HTERT RPE-1 (cell line): ENCODE results near the gene ZEB1.
"Not testable (repeated sequence)": the region's sequence is repeated elsewhere in the genome, so short reads cannot be mapped to it uniquely, and the experiment has no call there.

Source experiments
- in situ Hi-C: fragments of 300-500 bp; cut with MboI; formaldehyde crosslinking; loops from 4 replicates; pipeline ENCODE4 v1.14.3; 2020; ENCODE audit warnings: low sequenced_read_pairs

The ZEB1 gene

GRCh38 chr10:31362023-31362641, 43.1 kb downstream of the ZEB1 start:
- in situ Hi-C loops: no loop called here

DNA sequence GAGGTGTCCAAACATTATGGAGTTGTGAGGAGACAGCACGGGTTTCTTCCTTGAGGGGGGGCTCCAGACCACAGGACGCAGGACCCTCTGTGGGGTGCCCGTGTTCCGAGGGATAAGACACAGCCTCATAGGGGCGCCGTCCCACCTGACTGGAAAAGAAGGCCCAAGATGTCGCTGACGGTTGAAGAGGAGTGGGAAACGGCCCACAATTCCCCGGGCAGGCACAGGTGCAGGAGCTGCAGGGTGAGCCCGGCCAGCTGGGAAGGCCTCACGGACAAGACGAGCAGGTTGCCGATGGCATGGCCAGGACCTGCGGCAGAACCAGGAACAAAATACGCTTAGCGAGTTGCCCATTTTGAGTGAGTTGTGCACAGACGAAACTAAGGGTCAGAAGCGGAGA, 44.7 kb downstream of the ZEB1 start:
- in situ Hi-C loops: not testable (repeated sequence)

DNA sequence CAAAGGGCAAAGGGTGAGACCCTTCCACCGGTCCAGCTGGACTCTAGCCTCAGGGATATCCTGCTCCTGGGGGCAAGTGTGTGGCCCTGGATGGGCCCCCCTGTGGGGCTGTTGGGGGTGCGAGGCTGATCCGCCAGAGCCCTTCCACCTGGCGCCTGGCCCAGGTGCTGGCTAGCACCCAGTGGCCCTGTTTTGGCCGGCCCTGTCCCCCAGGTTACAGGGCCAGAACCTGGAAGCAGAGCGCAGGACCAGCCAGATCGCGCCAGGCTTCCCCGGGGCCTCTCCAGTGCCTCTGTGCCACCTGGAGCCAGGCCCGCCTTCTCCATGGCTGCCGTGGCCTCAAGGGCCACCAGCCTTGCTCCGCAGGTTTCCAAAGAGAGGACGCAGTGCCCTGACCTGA, 45.2 kb downstream of the ZEB1 start:
- in situ Hi-C loops: not testable (repeated sequence)

DNA sequence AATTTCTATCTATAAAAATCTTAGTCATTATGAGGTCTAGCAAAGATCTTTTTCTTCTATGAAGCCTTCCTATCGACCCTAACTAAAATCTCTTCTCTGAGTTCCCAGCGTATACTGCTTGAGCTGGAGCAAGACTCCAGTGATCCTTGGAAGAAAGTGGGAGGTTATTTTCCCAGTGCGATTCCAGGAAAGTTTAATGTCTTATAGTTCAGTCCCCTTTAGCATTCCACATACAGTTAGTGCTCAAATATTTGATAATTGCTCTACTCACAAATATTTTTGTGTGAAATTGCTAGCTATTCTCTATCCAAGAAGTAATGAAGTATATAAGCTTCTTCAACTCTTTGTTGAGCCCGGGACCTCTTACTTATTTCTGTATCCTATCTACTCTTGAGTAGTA, 47.7 kb downstream of the ZEB1 start:
- in situ Hi-C loops: no loop called here

- in situ Hi-C loops: no loop called here
These were observed 49.7 kb downstream of the ZEB1 start for GRCh38 chr10:31368724-31369123.

DNA sequence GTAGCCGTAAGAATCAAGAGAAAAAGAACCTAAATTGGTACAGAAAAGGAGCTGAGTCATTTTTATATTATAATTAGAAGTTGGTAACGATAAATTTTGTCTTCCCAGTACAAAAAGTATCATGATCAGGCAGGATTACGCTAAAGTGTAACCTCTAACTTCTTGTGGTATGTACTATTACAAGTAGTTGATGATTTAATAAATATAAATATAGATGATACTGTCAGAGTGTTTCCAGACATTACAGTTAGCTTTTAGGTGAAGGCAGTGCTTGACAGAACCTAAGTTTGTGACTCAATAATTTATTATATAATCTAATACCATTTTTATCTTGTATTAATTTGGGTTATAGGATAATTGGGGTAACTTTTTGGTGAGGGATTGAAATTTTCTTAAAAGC, 53.4 kb downstream of the ZEB1 start:
- in situ Hi-C loops: no loop called here

GRCh38 chr10:31374146-31374696, 55.2 kb downstream of the ZEB1 start:
- in situ Hi-C loops: no loop called here

DNA sequence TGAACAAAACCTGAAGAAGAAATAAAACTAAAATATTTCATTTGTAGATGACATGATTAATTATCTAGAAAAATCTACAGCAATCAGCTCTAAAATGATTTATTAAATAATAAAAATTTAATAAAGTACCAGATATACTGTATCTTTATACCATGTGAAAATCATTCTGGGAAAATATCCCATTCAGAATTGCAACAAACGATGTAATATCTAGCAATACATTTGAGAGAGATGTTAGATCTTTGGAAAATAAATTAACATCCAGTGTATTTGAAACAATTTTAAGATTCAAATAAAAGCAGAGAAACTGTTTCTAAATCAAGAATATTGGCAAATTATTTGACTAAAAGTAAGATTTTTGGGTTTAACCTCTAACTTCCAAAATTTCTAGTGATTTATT, 62.2 kb downstream of the ZEB1 start:
- in situ Hi-C loops: no loop called here

DNA sequence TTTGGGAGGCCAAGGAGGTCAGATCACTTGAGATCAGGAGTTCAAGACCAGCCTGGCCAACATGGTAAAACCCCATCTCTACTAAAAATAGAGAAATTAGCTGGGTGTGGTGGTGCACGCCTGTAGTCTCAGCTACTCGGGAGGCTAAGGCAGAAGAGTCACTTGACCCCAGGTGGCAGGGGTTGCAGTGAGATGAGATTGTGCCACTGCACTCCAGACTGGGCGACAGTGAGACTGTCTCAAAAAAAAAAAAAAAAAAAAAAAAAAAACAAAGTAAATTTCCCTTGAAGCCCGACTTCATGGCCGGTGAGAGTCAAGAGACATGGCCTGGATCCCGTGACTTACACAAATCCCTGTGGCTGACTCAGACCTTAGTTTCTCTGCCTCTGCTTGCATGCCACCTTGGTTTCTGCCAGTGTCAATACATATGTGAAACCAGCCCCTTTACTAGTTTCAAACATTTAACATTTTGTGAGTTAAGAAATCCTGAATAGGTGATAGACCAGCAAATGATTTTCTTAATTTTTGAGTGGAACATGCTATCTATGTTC, 62.8 kb downstream of the ZEB1 start:
- in situ Hi-C loops: no loop called here

DNA sequence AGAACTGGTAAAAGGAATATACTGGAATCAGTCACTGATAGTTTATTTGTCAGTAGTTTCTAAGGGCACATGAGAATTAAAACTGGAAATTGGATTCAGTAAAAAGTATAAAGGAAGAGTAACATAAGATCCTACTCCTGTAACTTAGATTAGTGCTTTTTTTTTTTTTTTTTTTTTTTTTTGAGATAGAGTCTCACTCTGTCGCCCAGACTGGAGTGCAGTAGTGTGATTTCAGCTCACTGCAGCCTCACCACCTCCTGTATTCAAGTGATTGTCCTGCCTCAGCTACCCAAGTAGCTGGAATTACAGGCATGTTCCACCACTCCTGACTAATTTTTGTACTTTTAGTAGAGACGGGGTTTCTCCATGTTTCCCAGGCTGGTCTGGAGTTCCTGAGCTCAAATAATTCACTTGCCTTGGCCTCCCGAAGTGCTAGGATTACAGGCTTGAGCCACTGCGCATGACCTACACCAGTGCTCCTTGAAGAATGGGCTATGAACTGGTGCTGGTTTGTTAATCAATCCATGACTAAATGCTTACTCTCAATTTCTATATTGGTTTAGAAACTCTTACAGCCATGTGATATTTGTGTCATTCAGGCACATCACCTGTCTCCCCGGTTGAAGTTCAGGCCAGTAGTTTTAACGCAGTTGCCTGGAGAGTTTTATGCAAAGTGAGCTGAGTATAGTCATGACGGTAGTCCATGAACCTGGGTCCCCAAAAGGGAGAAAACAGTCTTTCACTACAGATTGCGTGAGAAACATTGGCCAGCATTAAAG, 65.0 kb downstream of the ZEB1 start:
- in situ Hi-C loops: no loop called here

GRCh38 chr10:31384589-31384949, 65.6 kb downstream of the ZEB1 start:
- in situ Hi-C loops: no loop called here

GRCh38 chr10:31390804-31391203, 71.8 kb downstream of the ZEB1 start:
- in situ Hi-C loops: no loop called here

DNA sequence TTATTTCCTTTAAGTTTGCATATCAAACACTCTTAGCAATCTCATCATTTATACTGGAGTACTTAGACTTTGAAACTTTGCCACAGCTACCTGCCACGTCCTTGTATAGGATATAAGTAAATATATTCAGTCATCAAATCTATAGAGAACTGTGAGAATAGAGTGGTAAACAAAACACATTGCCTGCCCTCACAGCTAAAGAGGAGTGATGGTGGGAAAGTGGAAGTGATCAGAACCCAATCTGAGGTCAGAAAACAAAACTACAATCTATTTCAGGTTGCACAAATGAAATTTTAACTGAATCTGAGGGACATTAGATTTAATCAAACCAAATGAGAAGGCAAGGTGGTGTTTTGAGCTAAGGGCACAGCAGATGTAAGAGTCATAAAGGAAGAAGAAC, 74.8 kb downstream of the ZEB1 start:
- in situ Hi-C loops: no loop called here

GRCh38 chr10:31395695-31396094, 76.7 kb downstream of the ZEB1 start:
- in situ Hi-C loops: no loop called here

DNA sequence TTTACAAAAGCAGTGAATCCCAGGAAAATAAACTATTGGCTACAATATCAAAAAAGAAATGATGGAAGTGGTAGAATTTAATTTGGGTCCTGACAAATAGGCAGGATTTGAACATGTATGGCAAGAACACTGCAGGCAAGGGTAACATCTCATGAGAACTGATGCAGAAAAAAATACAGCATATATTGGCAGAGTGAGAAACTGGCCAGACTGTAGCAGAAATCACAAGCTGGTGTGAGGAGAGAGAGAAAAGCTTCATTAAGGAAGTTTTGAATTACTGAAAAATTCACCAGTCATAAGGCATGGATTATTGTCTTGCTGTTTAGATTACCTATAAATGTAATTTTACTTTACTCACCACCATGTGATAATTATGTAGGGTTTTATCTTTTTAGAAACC, 77.4 kb downstream of the ZEB1 start:
- in situ Hi-C loops: no loop called here

- in situ Hi-C loops: no loop called here
These were observed 78.8 kb downstream of the ZEB1 start for GRCh38 chr10:31397852-31398251.

DNA sequence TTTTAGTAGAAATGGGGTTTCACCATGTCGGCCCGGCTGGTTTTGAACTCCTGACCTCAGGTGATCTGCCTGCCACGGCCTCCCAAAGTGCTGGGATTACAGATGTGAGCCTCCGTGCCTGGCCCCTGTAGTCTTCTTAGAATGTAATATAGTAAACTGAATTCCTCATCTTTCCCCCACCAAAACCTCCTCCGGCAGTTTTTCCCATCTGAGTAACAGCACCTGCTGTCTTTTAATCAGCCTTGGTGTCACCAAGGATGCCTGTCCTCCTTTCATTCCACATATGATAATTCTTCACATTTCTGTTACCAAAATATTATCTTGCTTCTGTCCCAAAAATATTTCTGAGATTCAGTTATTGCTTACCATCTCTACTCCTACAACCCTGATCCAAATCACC, 80.2 kb downstream of the ZEB1 start:
- in situ Hi-C loops: no loop called here

- in situ Hi-C loops: no loop called here
These were observed 80.6 kb downstream of the ZEB1 start for GRCh38 chr10:31399631-31400030.

GRCh38 chr10:31401287-31401686, 82.3 kb downstream of the ZEB1 start:
- in situ Hi-C loops: no loop called here

DNA sequence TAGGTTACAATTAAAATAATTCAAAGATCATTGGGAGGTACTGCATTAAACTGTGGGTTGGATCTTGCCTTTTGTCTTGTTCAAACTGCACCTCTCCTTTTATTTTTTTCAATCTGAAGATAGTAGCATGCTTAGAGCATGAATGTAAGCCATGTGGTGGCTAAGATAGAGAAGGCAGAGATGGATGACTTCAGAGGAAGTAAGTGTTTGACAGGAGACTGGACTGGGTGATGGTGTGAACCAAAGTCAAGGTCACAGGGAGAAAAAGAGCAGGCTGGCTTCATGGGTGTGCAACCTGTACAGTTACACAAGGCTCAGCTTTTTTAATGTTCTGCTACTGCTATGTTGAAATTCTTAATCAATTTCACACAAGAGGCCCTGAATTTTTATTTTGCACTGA, 85.6 kb downstream of the ZEB1 start:
- in situ Hi-C loops: no loop called here

- in situ Hi-C loops: not testable (repeated sequence)
These were observed 86.8 kb downstream of the ZEB1 start for GRCh38 chr10:31405829-31406228.

DNA sequence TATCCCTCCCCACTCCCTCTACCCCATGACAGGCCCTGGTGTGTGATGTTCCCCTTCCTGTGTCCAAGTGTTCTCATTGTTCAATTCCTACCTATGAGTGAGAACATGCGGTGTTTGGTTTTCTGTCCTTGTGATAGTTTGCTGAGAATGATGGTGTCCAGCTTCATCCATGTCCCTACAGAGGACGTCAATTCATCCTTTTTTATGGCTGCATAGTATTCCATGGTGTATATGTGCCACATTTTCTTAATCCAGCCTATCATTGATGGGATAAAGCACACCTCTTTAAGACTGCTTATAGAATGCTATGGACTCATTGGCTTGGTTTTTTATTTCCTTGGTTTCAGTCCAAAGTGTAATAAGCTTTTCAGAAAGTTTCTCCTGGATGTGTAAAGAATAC, 93.4 kb downstream of the ZEB1 start:
- in situ Hi-C loops: not testable (repeated sequence)
